Measurements from ENCODE around the gene DNAJB4.

Gene DNAJB4

GRCh38 chr1:78052685-78053405 is 48.1 kb downstream of the DNAJB4 start:
- TF ChIP-seq, protein P1, sequence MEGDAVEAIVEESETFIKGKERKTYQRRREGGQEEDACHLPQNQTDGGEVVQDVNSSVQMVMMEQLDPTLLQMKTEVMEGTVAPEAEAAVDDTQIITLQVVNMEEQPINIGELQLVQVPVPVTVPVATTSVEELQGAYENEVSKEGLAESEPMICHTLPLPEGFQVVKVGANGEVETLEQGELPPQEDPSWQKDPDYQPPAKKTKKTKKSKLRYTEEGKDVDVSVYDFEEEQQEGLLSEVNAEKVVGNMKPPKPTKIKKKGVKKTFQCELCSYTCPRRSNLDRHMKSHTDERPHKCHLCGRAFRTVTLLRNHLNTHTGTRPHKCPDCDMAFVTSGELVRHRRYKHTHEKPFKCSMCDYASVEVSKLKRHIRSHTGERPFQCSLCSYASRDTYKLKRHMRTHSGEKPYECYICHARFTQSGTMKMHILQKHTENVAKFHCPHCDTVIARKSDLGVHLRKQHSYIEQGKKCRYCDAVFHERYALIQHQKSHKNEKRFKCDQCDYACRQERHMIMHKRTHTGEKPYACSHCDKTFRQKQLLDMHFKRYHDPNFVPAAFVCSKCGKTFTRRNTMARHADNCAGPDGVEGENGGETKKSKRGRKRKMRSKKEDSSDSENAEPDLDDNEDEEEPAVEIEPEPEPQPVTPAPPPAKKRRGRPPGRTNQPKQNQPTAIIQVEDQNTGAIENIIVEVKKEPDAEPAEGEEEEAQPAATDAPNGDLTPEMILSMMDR (conservative IDR thresholded peaks at IDR 0.05; ENCODE audit: low read depth, low read length), result no peak
- H3K4me3 ChIP-seq (ENCODE audit: low read depth, low read length), result no peak overlapping the region
- no peak for DNase-seq (ENCODE audit: low read depth)

GRCh38 chr1:78053498-78053897 is 48.8 kb downstream of the DNAJB4 start:
- DNase-seq (ENCODE audit: low read depth), result no peak
- H3K4me3 ChIP-seq (ENCODE audit: low read depth, low read length), result no peak overlapping the region
- TF ChIP-seq, protein P1 (conservative IDR thresholded peaks at IDR 0.05; ENCODE audit: low read depth, low read length), result no peak

DNA sequence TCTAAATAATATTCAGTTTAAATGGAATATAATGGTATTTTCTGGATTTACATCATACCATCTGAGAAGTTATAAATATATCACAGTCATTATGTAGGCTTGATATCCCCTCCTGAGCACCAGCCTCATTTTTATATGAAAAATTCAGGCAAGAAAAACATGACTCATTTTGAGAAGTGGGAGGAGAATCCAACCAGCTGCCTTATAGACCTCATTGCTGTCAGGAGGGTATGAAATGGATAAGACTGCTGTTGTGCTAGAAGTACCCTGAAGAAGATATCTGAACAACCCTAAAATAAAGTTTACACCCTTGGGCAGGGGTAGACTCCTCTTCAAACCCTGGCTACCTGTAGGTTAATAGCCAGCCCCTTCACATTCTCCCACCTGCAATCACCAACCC is 49.8 kb downstream of the DNAJB4 start:
- TF ChIP-seq, protein P1 (conservative IDR thresholded peaks at IDR 0.05; ENCODE audit: low read depth, low read length), result no peak
- peak; percentile 57 for DNase-seq (ENCODE audit: low read depth)
- H3K4me3 ChIP-seq (ENCODE audit: low read depth, low read length), result no peak overlapping the region

DNA sequence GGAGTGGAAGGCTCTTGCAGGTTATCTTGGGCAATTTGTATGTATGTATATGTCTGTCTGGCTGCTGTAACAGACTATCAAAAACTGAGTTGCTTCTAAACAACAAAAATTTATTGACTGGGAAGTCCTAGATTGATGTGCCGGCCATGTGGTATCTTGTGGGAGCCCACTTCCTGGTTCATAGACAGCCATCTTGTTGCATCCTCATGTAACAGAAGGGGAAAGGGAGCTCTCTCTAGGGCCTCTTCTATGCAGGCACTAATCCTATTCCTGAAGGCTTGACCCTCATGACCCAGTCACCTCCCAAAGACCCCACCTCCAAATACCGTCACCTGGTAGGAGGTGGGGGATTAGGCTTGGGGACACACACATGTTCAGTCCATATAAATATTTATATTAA is 50.2 kb downstream of the DNAJB4 start:
- H3K4me3 ChIP-seq (ENCODE audit: low read depth, low read length), result no peak overlapping the region
- TF ChIP-seq, protein P1 (conservative IDR thresholded peaks at IDR 0.05; ENCODE audit: low read depth, low read length), result no peak
- DNase-seq (ENCODE audit: low read depth), result no peak

GRCh38 chr1:78055565-78056132 is 50.9 kb downstream of the DNAJB4 start:
- no peak for DNase-seq (ENCODE audit: low read depth)
- TF ChIP-seq, protein P1 (conservative IDR thresholded peaks at IDR 0.05; ENCODE audit: low read depth, low read length), result no peak
- no peak overlapping the region for H3K4me3 ChIP-seq (ENCODE audit: low read depth, low read length)

GRCh38 chr1:78058670-78059069 is 53.9 kb downstream of the DNAJB4 start:
- TF ChIP-seq, protein P1 (conservative IDR thresholded peaks at IDR 0.05; ENCODE audit: low read depth, low read length), result no peak
- DNase-seq (ENCODE audit: low read depth), result no peak
- H3K4me3 ChIP-seq (ENCODE audit: low read depth, low read length), result no peak overlapping the region

Measured in choroid plexus epithelial cell (primary cell).